Heart right ventricle (tissue), 16 donors: Measurements from ENCODE around the gene DNAJB2. TPM values are rescaled to one million over a fixed set of nuclear protein-coding genes. Genes with fewer than 3 reads are reported as not detected.
A peak's percentile ranks its signal among the peaks of the same experiment; 100 is the strongest.

Source experiments
- ATAC-seq, 8 donors: fragments of 200-7000 bp; cut with Tn5 transposase; one replicate each; pipeline ENCODE4 v1.9.1; 2020; ENCODE audit warnings: mild to moderate bottlenecking in 8 of 8, moderate library complexity in 8 of 8, moderate number of reproducible peaks in 1 of 8
- DNase-seq, 2 donors: peaks; one replicate each; pipeline ENCODE4 v3.0.0-alpha.2; 2020
- H3K27ac ChIP-seq, 10 donors: fragments of 200-600 bp; sonication (generic) in 2 of 10; one replicate each; pipeline versions ENCODE4 v1.5.0 to v1.8.0; 2020 to 2022; ENCODE audit warnings: mild to moderate bottlenecking in 3 of 10
- H3K27me3 ChIP-seq, 7 donors: fragments of 200-600 bp; one replicate each; pipeline ENCODE4 v1.8.0; 2021 to 2022; ENCODE audit warnings: mild to moderate bottlenecking in 2 of 7
- H3K36me3 ChIP-seq, 9 donors: fragments of 200-600 bp; sonication (generic) in 1 of 9; one replicate each; pipeline versions ENCODE4 v1.5.0 to v1.8.0; 2020 to 2022; ENCODE audit warnings: mild to moderate bottlenecking in 2 of 9
- H3K4me1 ChIP-seq, 9 donors: fragments of 200-600 bp; sonication (generic) in 1 of 9; one replicate each; pipeline versions ENCODE4 v1.5.0 to v1.8.0; 2020 to 2022; ENCODE audit warnings: mild to moderate bottlenecking in 4 of 9
- H3K4me3 ChIP-seq, 10 donors: fragments of 200-600 bp; sonication (generic) in 2 of 10; one replicate each; pipeline versions ENCODE4 v1.5.0 to v1.8.0; 2020 to 2022; ENCODE audit warnings: mild to moderate bottlenecking in 7 of 10, moderate library complexity in 2 of 10
- H3K9me3 ChIP-seq, 11 donors: fragments of 200-600 bp in 10 of 11; sonication (generic) in 2 of 11; one replicate each; pipeline versions ENCODE4 v1.5.0 to v1.8.0; 2013 to 2022; ENCODE audit warnings: mild to moderate bottlenecking in 2 of 11, control low read depth in 1 of 11, moderate library complexity in 1 of 11
- WGBS, 2 donors: extraction: QIAGEN DNeasy Blood & Tissue Kit; methylation state at CpG; one replicate each; pipeline ENCODE4 v1.1.7; 2013; ENCODE audit warnings: inconsistent platforms in 1 of 2; 5-methylcytosine and 5-hydroxymethylcytosine counted together
- intact Hi-C, 10 donors: fragments of 100-400 bp; cut with DNase I; formaldehyde crosslinking; loops; one replicate each; pipeline versions ENCODE4 v1.11.1 to v1.14.2; 2022
- polyA plus RNA-seq, 2 donors: library from polyadenylated mRNA; stranded (reverse); fragments of 200-250 nt; gene quantifications; one replicate each; pipeline ENCODE4 v1.2.3, GENCODE V29; 2013
- total RNA-seq, 10 donors: library from RNA; stranded (reverse); fragmentation: NEBNext Ultra II Directional in 3 of 10; extraction: Animal tissue kit (Norgen Biotek cat#: 25700) in 3 of 10; gene quantifications; one replicate each; pipeline versions ENCODE4 v1.2.1 to v1.2.4, GENCODE V29; 2021 to 2023
- TF ChIP-seq, protein P1 (sequence below), 9 donors: fragments of 200-600 bp; sonication (generic) in 2 of 9; IDR thresholded peaks; one replicate each; pipeline versions ENCODE4 v1.5.0 to v1.8.0; 2021 to 2022; ENCODE audit warnings: antibody characterized with exemption in 9 of 9, mild to moderate bottlenecking in 5 of 9, moderate library complexity in 1 of 9
- donor health status: Arrhythmogenic right ventricular cardiomyopathy.
- donor health status: ischemic (EF 13 %, LVEDD 7.1; RV severe dilation, severe dysfunction).
- donor health status: healthy with polysubstance abuse.
- donor health status: DM: no; HTN: yes; CAD: no.
- donor health status: DM: no; HTN: no; CAD: no.
- donor health status: ischemic (EF 25% LVEDD 6.9; RV normal size, moderate dysfunction).
- donor health status: ischemic (EF 25% LVEDD 5.7; RV mildly dilated, moderate dysfunction).
- donor health status: healthy.
- donor health status: DM: yes; HTN: yes; CAD: no.
- donor health status: Ischemic cardiomyopathy.
- donor health status: ischemic (EF 35%, LVEDD 5.7; RV mildly dilated, moderate dysfunction).
- donor health status: nonischemic (EF 11% LVEDD 7.7; RV severe dilation, severe dysfunction).
- donor health status: DM: yes; HTN: yes; CAD: no.
- donor health status: PGD.
- donor health status: ischemic (EF 29% LVEDD 5.4; RV normal size, mild dysfunction).
- donor health status: nonischemic (EF 23%, LVEDD 6.1; RV moderate dilation, normal function).

DNAJB2 gene
- total and polyA plus RNA-seq, 12 donors: 55.6 to 148 (median 83.1) TPM

DNA sequence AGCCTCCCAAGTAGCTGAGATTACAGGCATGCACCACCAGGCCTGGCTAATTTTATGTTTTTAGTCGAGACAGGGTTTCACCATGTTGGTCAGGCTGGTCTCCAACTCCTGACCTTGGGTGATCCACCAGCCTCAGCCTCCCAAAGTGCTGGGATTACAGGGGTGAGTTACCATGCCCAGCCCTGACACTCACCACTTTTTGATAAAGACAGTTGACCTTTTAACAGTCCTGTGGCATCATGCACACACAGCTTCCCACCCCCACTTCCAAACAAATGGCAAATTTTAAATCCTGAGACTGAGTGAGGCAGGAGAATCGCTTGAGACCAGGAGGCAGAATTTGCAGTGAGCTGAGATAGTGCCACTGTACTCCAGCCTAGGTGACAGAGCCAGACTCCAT, 6.2 kb upstream of the DNAJB2 start:
- no peak overlapping the region for H3K4me3 ChIP-seq
- no peaks in the 10 kb centered on the region for H3K36me3 ChIP-seq
- 62 to 71% methylated on average over 2 of the region's 2 CpGs for WGBS, 2 donors
- peak overlapping the region in 2 of 10 donors; percentile 95 to 98 for H3K27ac ChIP-seq
- intact Hi-C loops: no loop called here
- ATAC-seq (no peak), DNase-seq (no peak)
- H3K4me1 ChIP-seq: peaks cover 2 to 36% (median 18%) of the 10 kb centered on the region in 9 donors
- H3K27me3 ChIP-seq: no peaks in the 10 kb centered on the region
- TF ChIP-seq, protein P1, sequence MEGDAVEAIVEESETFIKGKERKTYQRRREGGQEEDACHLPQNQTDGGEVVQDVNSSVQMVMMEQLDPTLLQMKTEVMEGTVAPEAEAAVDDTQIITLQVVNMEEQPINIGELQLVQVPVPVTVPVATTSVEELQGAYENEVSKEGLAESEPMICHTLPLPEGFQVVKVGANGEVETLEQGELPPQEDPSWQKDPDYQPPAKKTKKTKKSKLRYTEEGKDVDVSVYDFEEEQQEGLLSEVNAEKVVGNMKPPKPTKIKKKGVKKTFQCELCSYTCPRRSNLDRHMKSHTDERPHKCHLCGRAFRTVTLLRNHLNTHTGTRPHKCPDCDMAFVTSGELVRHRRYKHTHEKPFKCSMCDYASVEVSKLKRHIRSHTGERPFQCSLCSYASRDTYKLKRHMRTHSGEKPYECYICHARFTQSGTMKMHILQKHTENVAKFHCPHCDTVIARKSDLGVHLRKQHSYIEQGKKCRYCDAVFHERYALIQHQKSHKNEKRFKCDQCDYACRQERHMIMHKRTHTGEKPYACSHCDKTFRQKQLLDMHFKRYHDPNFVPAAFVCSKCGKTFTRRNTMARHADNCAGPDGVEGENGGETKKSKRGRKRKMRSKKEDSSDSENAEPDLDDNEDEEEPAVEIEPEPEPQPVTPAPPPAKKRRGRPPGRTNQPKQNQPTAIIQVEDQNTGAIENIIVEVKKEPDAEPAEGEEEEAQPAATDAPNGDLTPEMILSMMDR (IDR thresholded peaks at IDR 0.05): no peak
- no peaks in the 10 kb centered on the region for H3K9me3 ChIP-seq

DNA sequence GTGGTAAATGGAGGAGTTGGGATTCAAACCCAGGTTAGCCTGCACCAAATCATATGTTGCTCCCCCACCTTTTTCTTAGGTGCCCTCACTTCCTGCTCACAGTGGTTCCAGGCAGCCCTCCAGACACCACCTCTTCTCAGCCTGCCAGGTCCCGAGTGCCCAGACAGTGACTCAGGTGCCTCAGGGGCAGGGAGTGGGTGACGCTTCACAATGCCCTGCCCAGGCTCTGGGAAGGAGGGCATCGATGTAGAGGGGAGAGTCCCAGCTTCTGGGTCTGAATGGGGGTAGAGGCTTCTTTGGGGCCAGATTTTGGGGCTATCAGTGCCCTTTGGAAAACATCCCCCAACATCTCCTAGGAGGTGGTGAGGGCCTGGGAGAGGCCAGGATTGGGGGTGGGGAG, 5.2 kb upstream of the DNAJB2 start:
- intact Hi-C loops: no loop called here
- TF ChIP-seq, protein P1 (IDR thresholded peaks at IDR 0.05): no peak
- WGBS, 2 donors: 74 to 82% methylated on average over 3 of the region's 3 CpGs

DNA sequence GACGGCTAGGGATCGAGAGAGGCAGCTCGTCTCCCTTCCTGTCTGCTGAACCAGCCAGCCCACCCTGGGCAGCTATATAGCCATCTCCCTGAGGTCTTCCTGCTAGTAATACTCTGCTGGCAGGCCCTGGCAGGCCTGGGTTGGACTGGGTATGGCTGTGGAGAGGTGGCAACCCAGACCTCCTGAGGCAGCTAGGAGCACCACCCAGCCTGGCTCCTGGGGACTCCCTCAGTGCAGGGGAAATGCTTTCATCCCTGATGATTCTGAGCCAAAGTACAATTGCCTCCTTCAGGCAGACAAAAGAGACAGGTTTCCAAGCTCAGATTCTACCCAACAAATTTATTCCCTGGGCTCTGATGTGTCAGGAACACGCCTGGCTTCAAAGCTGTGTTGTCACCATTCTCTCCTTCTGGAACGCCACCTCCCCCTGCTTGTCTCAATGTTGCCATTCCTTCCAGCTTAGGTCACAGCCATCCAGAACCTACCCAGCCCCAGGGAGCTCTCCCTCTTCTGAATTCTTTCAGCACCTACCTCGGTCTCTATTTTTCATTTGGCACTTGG, 4.7 kb upstream of the DNAJB2 start:
- intact Hi-C loops: no loop called here
- no peaks in the 10 kb centered on the region for H3K27me3 ChIP-seq
- peak overlapping the region; percentile 51 to 98 (median 90) for H3K27ac ChIP-seq
- peak in 5 of 8 donors; percentile 24 to 62 (median 31) for ATAC-seq
- TF ChIP-seq, protein P1 (IDR thresholded peaks at IDR 0.05): no peak
- WGBS, 2 donors: 24 to 34% methylated on average over 6 of the region's 6 CpGs
- peaks cover 11 to 41% (median 26%) of the 10 kb centered on the region in 9 donors for H3K4me1 ChIP-seq
- DNase-seq: peak in 1 of 2 donors; percentile 68
- H3K36me3 ChIP-seq: no peaks in the 10 kb centered on the region
- H3K4me3 ChIP-seq: no peak overlapping the region
- no peaks in the 10 kb centered on the region for H3K9me3 ChIP-seq

More for the DNA sequence above, 5.2 kb upstream of the DNAJB2 start:
- Histone ChIP-seq H3K27ac (peak overlapping the region; percentile 51 to 98 (median 90)), H3K36me3 (no peaks in the 10 kb centered on the region), H3K4me3 (no peak overlapping the region), H3K4me1 (peaks cover 11 to 46% (median 26%) of the 10 kb centered on the region in 9 donors), H3K9me3 (no peaks in the 10 kb centered on the region), H3K27me3 (no peaks in the 10 kb centered on the region)
- DNase-seq: no peak
- ATAC-seq: peak in 1 of 8 donors; percentile 29

DNA sequence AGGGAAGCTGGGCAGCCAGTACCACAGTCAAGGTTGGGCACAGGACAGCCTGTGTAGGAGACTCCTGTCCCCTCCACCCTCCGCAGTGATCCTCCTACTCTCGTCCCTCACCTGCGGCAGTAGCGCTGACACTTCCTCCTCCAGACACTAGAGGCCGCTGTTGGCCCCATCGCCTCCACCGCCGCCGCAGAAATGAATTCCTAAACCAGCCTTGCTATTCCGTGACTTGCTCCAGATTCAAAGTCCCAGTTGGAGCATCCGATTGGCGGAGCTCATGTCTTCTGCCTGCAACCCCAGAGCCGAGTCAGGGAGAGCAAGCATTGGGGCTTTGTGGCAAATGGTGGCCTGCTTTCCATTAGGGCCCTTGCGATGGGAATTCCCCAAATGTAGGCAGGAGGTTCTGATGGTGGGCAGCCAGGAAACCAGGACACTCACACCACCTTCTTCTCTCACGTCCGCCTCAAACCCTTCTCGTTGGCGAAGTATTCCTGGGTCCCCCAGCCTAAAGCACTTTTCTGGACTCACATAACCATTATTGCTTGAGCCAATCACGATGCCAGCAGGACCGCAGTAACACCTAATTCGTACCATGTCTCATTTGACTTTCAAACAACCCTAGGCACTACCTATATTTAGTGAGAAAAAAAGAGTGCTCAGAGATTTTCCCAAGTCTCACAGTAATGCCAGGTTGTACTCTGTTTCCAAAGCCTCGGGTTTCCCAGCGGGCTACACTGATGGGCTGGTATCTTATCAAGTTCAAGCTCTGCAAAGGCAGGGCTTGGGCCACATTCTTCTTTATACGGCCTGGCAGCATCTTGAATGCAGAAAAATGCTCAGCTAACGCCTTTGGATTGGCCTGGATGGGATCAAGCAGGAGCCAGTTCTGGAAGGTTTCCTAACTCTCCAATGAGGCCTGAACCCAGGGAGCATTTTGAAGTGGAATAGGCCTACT, 1.2 kb upstream of the DNAJB2 start:
- ATAC-seq (peak in 7 of 8 donors; percentile 8 to 56 (median 19)), DNase-seq (peak; percentile 76 to 83)
- peak overlapping the region; percentile 91 to 100 (median 98) for H3K27ac ChIP-seq
- H3K27me3 ChIP-seq: no peaks in the 10 kb centered on the region
- H3K36me3 ChIP-seq: peaks cover 0 to 29% (median 22%) of the 10 kb centered on the region in 9 donors
- intact Hi-C loops: loop anchor here in 6 of 10 donors (1.0 to 5.0 kb wide), 7 partner anchors 17 to 116 kb away; partner anchors contain the start of genes TUBA4A (in 2 of the 6), TUBA4B (in 2 of the 6), ANKZF1 (in 1 of the 6) and ATG9A (in 1 of the 6)
- TF ChIP-seq, protein P1 (IDR thresholded peaks at IDR 0.05): peak; percentile 96 to 99 (median 99)
- H3K4me1 ChIP-seq: peaks cover 11 to 63% (median 36%) of the 10 kb centered on the region in 9 donors
- H3K4me3 ChIP-seq: peak overlapping the region in 7 of 10 donors; percentile 10 to 96 (median 77)
- H3K9me3 ChIP-seq: no peaks in the 10 kb centered on the region
- 25% methylated on average over 25 of the region's 25 CpGs for WGBS, 2 donors
